GM18867 (cell line): Measurements from ENCODE around the gene ZFP69B.
A peak's percentile ranks its signal among the peaks of the same experiment; 100 is the strongest.
"Not testable (repeated sequence)": the region's sequence is repeated elsewhere in the genome, so short reads cannot be mapped to it uniquely, and the experiment has no call there.

ENCODE experiments used
- ATAC-seq: cut with Tn5 transposase; IDR thresholded peaks from one replicate; pipeline ENCODE4 v1.9.1; 2021; ENCODE audit warnings: mild to moderate bottlenecking, moderate library complexity; ENCODE audit not compliant: unreplicated experiment

Gene ZFP69B

GRCh38 chr1:40435471-40435870 is 14.8 kb upstream of the ZFP69B start:
- ATAC-seq, result no peak

GRCh38 chr1:40435876-40436275 is 14.4 kb upstream of the ZFP69B start:
- ATAC-seq, result no peak

- ATAC-seq, result no peak
These were observed 11.8 kb upstream of the ZFP69B start for GRCh38 chr1:40438391-40439015.

- ATAC-seq, result no peak
These were observed 11.0 kb upstream of the ZFP69B start for GRCh38 chr1:40439247-40439646.

- peak; percentile 14 for ATAC-seq
These were observed 390 bp downstream of the ZFP69B start for GRCh38 chr1:40450495-40451237.

- no peak for ATAC-seq
These were observed 936 bp downstream of the ZFP69B start for GRCh38 chr1:40451238-40451585.

GRCh38 chr1:40454873-40455272 is 4.6 kb downstream of the ZFP69B start:
- ATAC-seq, result no peak

- ATAC-seq, result no peak
These were observed 12.8 kb downstream of the ZFP69B start for GRCh38 chr1:40462956-40463590.

GRCh38 chr1:40469327-40469726 is 19.1 kb downstream of the ZFP69B start:
- ATAC-seq, result no peak

GRCh38 chr1:40475268-40475667 is 25.0 kb downstream of the ZFP69B start:
- ATAC-seq, result no peak

GRCh38 chr1:40476924-40477677 is 26.8 kb downstream of the ZFP69B start, which contains the start of gene ZFP69:
ZFP69 (plus strand) TSS chr1:40477290; CDS start chr1:40479362, 2,072 bp downstream.
- peak; percentile 71 for ATAC-seq

- ATAC-seq, result peak; percentile 23
These were observed 27.4 kb downstream of the ZFP69B start for GRCh38 chr1:40477678-40478053.

- ATAC-seq, result no peak
These were observed 28.0 kb downstream of the ZFP69B start for GRCh38 chr1:40478276-40478675.

GRCh38 chr1:40479156-40479555 is 28.9 kb downstream of the ZFP69B start:
- ATAC-seq, result no peak

- ATAC-seq, result no peak
These were observed 45.1 kb downstream of the ZFP69B start for GRCh38 chr1:40495315-40495903.

- ATAC-seq, result not testable (repeated sequence)
These were observed 52.4 kb downstream of the ZFP69B start for GRCh38 chr1:40502651-40503050.

GRCh38 chr1:40507973-40508372 is 57.7 kb downstream of the ZFP69B start:
- no peak for ATAC-seq

- peak; percentile 80 for ATAC-seq
These were observed 58.4 kb downstream of the ZFP69B start, which contains the start of gene EXO5 for GRCh38 chr1:40508375-40509341. EXO5 (plus strand) TSS chr1:40508767; CDS start chr1:40514545, 5,778 bp downstream.
